ENCODE data around the gene C19orf33. TPM values are rescaled to one million over a fixed set of nuclear protein-coding genes. Genes with fewer than 3 reads are reported as not detected.
"Not testable (repeated sequence)": the region's sequence is repeated elsewhere in the genome, so short reads cannot be mapped to it uniquely, and the experiment has no call there.

Gene C19orf33
- total RNA-seq = 1 to 10 TPM in 1 of 2 donors, not detected in 1; 6.7 TPM

- Histone ChIP-seq H3K9me3 (no peaks in the 10 kb centered on the region), H3K27me3 (replicated peaks; ENCODE audit: insufficient read depth) (no peaks in the 10 kb centered on the region), H3K27ac (no peak within 1 kb of the TSS), H3K4me1 (ENCODE audit: control insufficient read depth in 1 of 2, low read depth in 2 of 2) (peaks cover 2 to 9% of the 10 kb centered on the region in 2 donors), H3K36me3 (peaks cover 21% of the 10 kb centered on the region), H3K4me3 (no peak within 1 kb of the TSS)
- DNase-seq (ENCODE audit: low spot score) (no peak), ATAC-seq (ENCODE audit: insufficient number of reproducible peaks, low FRiP score, low read depth) (no peak)
- TF ChIP-seq, protein P1, sequence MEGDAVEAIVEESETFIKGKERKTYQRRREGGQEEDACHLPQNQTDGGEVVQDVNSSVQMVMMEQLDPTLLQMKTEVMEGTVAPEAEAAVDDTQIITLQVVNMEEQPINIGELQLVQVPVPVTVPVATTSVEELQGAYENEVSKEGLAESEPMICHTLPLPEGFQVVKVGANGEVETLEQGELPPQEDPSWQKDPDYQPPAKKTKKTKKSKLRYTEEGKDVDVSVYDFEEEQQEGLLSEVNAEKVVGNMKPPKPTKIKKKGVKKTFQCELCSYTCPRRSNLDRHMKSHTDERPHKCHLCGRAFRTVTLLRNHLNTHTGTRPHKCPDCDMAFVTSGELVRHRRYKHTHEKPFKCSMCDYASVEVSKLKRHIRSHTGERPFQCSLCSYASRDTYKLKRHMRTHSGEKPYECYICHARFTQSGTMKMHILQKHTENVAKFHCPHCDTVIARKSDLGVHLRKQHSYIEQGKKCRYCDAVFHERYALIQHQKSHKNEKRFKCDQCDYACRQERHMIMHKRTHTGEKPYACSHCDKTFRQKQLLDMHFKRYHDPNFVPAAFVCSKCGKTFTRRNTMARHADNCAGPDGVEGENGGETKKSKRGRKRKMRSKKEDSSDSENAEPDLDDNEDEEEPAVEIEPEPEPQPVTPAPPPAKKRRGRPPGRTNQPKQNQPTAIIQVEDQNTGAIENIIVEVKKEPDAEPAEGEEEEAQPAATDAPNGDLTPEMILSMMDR (IDR thresholded peaks at IDR 0.05) = no peak
Measured at GRCh38 chr19:38303517-38304351, at the start of gene C19orf33. TSS of gene C19orf33 (plus strand) at chr19:38304251. CDS start at chr19:38304262, 11 bp downstream.

DNA sequence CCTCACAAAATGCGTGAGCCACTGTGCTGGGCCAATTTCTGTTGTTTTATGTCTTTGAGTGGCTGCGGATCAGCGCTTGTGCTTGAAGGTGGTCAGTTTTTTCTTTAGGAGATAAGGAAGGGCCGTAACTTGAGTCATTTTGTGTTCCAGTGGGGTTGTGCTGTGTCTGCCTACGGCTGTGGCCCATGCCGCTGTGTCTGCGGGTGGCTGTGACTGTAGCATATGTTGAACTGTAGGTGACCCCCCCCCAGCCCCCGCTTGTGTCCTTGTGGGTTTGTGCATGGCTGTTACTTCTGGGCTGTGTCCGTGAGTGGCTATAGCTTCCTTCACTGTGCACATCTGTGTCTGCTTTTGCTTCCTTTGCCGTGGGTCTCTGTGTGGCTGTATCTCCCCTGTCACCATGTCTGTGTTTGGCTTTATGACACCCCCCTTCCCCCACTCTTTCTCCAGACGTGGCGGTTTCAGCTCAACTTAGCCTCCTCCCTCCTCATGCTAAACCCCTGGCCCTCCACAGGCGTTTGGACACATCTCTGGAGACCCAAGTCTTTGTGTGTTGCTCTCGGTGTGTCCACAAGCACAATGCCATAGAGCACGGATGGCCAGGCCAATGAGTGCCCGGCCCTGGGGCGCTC lies 48.6 kb upstream of the C19orf33 start:
- no peaks in the 10 kb centered on the region for H3K9me3 ChIP-seq
- ATAC-seq (ENCODE audit: insufficient number of reproducible peaks, low FRiP score, low read depth) (no peak), DNase-seq (ENCODE audit: low spot score) (no peak)
- H3K4me3 ChIP-seq = peak overlapping the region; percentile 90
- TF ChIP-seq, protein P1 (IDR thresholded peaks at IDR 0.05) = no peak
- no peaks in the 10 kb centered on the region for H3K27me3 ChIP-seq (replicated peaks; ENCODE audit: insufficient read depth)
- peaks cover 3% of the 10 kb centered on the region for H3K36me3 ChIP-seq
- peak overlapping the region; percentile 95 to 98 for H3K27ac ChIP-seq
- H3K4me1 ChIP-seq (ENCODE audit: control insufficient read depth in 1 of 2, low read depth in 2 of 2) = peaks cover 11 to 55% of the 10 kb centered on the region in 2 donors

DNA sequence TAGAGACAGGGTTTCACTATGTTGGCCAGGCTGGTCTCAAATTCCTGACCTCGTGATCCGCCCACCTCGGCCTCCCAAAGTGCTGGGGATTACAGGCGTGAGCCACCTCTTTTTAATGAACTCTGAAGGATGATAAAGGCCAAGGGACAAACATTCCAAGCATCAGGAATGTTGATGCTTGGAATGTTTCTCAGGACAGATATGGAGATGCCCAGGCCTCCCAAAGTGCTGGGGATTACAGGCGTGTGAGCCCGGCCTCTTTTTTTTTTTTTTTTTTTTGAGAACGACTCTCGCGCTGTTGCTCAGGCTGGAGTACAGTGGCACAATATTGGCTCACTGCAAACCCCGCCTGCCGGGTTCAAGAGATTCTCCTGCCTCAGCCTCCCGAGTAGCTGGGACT lies 42.1 kb upstream of the C19orf33 start:
- H3K9me3 ChIP-seq; H3K4me3 ChIP-seq; H3K27ac ChIP-seq; H3K36me3 ChIP-seq; DNase-seq (ENCODE audit: low spot score); H3K27me3 ChIP-seq (replicated peaks; ENCODE audit: insufficient read depth); ATAC-seq (ENCODE audit: insufficient number of reproducible peaks, low FRiP score, low read depth): not testable (repeated sequence)
- H3K4me1 ChIP-seq (ENCODE audit: control insufficient read depth in 1 of 2, low read depth in 2 of 2) = peaks cover 17 to 33% of the 10 kb centered on the region in 2 donors

- peaks cover 18 to 37% of the 10 kb centered on the region in 2 donors for H3K4me1 ChIP-seq (ENCODE audit: control insufficient read depth in 1 of 2, low read depth in 2 of 2)
- ATAC-seq (ENCODE audit: insufficient number of reproducible peaks, low FRiP score, low read depth) (no peak), DNase-seq (ENCODE audit: low spot score) (no peak)
- no peaks in the 10 kb centered on the region for H3K27me3 ChIP-seq (replicated peaks; ENCODE audit: insufficient read depth)
- H3K36me3 ChIP-seq = no peaks in the 10 kb centered on the region
- H3K27ac ChIP-seq = peak overlapping the region in 1 of 2 donors; percentile 99
- TF ChIP-seq, protein P1 (IDR thresholded peaks at IDR 0.05) = no peak
- H3K9me3 ChIP-seq = no peaks in the 10 kb centered on the region
- H3K4me3 ChIP-seq = no peak overlapping the region
Measured at GRCh38 chr19:38262585-38263268, 41.3 kb upstream of the C19orf33 start.

GRCh38 chr19:38263689-38264485 lies 40.2 kb upstream of the C19orf33 start:
- TF ChIP-seq, protein P1 (IDR thresholded peaks at IDR 0.05) = no peak
- H3K4me1 ChIP-seq (ENCODE audit: control insufficient read depth in 1 of 2, low read depth in 2 of 2) = peaks cover 26 to 49% of the 10 kb centered on the region in 2 donors
- no peaks in the 10 kb centered on the region for H3K36me3 ChIP-seq
- H3K27ac ChIP-seq = peak overlapping the region; percentile 99 to 100
- no peaks in the 10 kb centered on the region for H3K9me3 ChIP-seq
- DNase-seq (ENCODE audit: low spot score) (peak; percentile 46), ATAC-seq (ENCODE audit: insufficient number of reproducible peaks, low FRiP score, low read depth) (peak; percentile 23)
- H3K4me3 ChIP-seq = peak overlapping the region; percentile 83
- H3K27me3 ChIP-seq (replicated peaks; ENCODE audit: insufficient read depth) = no peaks in the 10 kb centered on the region
